ENCODE results near the gene FANCL.
"Not testable (repeated sequence)": the region's sequence is repeated elsewhere in the genome, so short reads cannot be mapped to it uniquely, and the experiment has no call there.

FANCL gene

DNA sequence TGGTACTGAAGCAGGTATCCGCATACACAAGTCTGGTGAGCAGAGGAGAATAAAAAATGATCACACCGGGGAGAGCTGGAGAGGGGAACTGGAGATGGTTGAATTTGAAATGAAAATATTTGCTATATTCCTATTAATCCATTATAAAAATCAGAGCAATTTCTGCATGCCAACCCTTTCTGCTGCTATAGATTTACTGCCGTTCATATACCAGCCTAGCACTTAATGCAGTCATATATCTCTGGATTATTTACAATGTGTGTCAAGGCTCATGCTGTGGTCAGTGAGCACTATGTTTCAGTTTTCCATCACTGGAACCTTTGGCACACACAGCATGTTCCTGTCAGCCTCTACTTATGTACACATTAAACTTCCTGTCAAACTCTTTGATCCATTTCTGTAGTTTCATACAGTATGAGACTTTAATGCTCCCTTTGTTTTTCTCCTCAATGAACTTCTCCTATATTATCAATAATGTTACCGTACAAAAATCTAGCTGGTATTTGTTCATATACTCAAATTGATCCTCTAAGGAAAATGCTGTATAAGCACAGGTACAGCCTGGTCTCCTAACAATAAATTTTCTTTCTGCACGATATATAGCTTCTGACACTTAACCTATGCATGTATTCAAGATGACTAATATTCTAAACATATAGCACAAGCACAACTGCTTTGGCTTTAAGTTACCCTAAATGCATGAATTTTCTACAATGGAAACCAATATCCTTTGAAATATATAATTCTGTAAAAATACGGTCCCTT, 36.7 kb downstream of the FANCL start:
- DNase-seq: no peak

DNA sequence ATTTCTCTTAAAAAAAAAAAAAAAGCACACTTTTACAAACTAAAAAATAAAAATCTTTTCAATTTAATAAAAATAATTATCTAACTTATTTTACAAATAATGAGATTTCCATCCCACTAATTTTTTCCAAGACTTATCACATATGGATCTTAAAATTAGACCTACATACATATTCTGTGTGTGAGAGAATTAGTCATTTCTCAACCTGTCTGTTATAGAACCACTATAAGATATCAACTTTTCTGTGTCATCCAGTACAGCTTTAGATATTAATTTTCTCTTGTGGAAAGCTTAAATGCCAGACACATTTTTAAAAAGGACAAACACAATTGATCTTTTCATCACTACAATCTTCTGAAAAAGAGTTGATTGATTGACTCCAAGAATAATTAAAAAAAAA, 38.1 kb downstream of the FANCL start:
- no peak for DNase-seq

DNA sequence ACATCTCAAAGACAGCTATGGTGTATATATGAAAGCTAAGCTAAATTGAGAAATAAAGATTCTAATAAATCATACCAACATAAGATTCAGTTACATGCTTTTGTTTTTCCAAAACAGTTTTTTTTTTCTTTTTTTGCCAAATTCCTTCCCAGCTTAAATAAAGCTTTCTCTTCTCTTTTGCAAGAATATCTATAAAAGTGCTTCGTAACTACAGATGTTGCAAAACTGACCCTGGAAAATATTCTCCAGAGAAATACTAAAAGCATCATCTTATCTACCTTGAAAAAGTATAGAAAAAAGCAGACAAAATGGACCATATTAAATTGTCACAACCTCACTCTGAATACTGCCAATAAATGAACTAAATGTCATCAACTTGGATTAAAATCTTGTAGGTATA, 38.7 kb downstream of the FANCL start:
- no peak for DNase-seq

DNA sequence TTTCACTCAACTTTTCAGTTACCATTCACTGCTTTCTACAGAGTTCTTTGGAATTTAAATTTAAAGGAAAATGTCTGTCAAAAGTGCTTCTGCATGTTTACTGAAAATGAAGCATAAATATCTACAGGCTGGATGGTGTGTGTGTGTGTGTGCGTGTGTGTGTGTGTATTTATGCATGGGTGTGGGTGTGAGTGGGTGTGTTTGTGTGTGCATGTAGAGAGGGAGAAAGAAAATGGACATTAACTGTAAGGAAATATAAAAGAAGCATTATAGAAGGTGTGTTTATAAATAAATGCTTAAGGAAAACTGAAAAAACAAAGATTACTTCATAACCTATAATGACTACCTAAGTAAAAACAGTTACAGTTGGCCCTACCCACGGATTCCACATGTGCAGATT, 43.2 kb downstream of the FANCL start:
- DNase-seq: no peak

DNA sequence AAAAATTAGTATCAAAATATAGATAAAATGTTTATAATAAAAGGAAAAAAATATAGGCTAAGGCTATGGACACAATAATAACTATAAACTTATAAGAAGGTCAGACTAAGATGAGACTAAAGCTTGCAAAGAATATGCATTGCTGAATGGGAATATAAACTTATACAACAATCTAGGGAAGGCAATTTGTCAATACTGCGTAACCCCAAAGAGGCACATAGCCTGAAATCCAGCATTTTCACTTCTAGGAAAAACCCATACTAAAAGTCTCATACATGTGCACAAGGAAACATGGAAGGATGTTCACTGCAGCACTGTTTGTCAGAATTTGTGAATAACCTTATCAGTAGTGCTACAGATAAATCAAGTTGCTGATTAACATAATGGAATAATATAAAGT, 45.5 kb downstream of the FANCL start:
- no peak for DNase-seq

DNA sequence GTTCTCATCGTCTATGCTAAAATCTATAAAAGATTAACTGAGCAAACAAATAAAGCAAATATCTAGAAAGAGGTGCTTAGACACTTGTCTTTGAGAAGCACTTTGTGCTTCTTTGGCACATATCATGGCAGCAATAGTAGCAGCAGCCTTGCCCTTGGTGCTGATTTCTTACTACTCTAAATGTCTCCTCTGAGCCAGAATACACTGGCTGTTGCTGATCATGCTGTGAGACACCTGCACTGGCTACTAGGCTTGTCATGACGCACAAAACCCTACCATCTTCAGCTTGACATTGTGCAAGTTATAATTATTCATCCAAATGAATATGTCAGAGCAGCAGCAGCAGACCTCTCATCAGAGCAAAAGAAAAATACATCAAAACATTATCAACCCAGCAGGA, 46.7 kb downstream of the FANCL start:
- DNase-seq: no peak

DNA sequence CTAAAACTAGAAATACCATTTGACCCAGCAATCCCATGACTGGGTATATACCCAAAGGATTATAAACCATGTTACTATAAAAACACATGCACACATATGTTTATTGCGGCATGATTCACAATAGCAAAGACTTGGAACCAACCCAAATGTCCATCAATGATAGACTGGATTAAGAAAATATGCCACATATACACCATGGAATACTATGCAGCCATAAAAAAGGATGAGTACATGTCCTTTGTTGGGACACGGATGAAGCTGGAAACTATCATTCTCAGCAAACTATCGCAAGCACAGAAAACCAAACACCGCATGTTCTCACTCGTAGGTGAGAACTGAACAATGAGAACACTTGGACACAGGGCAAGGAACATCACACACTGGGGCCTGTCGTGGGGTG, 54.1 kb downstream of the FANCL start:
- DNase-seq: not testable (repeated sequence)

DNA sequence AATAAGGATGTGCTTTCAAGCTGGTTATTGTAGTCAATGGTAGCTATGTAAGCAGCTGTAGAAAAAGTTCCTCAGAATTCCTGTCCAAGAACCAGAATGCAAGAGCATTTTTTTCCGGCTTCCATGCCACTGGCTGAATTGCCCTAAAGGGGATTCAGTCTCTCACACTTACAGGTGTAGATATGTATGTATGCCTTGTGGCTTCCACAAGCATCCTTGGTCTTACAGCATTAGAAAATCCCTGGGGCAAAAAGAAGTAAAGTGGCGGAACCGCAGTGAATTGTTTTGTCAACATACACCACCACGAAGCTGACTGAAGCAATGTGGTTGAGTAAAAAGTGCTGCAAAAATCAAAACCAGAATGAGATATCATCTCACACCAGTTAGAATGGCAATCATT, 54.6 kb downstream of the FANCL start:
- DNase-seq: no peak

DNA sequence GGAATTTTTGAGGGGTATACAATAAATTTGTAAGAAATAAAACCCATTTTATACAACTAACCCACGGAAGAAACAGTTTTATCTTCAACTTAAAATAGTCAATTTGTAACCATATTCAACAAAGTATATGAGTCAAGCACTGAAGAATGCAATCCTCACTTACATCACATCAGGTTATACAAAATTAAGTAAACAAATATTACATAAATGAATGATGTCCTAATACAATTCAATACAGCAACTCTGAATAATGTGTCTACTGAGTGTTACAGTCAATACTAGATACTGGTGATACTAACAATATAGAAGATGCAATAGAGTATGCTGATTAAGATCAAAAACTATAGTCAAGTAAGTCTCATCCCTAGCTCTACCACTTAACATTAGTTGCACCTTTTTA, 58.6 kb downstream of the FANCL start:
- DNase-seq: no peak

DNA sequence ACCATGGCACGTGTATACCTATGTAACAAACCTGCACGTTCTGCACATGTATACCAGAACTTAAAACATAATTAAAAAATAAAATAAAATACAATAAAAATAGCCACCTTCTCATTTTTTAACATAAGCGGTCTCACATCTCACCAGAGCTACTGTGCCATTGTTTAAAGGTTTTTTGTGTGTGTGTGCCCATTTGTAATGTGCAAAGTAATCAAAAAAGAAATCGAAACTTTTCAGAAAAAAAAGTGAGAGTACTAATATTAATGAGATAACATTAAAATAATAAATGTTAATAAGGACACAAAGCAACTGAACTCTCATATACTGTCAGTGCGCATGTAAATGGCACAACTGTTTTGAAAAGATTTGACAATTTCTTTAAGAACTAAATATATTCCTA, 60.5 kb downstream of the FANCL start:
- no peak for DNase-seq

DNA sequence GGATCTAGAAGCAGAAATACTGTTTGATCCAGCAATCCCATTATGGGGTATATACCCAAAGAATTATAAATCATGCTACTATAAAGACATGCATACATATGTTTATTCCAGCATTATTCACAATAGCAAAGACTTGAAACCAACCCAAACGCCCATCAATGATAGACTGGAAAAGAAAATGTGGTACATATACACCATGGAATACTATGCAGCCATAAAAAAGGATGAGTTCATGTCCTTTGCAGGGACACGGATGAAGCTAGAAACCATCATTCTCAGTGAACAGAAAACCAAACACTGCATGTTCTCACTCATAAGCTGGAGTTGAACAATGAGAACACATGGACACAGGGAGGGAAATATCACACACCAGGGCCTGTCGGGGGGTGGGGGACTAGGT, 61.0 kb downstream of the FANCL start:
- not testable (repeated sequence) for DNase-seq

DNA sequence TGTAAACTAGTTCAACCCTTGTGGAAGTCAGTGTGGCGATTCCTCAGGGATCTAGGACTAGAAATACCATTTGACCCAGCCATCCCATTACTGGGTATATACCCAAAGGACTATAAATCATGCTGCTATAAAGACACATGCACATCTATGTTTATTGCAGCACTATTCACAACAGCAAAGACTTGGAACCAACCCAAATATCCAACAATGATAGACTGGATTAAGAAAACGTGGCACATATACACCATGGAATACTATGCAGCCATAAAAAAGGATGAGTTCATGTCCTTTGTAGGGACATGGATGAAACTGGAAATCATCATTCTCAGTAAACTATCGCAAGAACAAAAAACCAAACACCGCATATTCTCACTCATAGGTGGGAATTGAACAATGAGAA, 63.9 kb downstream of the FANCL start:
- not testable (repeated sequence) for DNase-seq

DNA sequence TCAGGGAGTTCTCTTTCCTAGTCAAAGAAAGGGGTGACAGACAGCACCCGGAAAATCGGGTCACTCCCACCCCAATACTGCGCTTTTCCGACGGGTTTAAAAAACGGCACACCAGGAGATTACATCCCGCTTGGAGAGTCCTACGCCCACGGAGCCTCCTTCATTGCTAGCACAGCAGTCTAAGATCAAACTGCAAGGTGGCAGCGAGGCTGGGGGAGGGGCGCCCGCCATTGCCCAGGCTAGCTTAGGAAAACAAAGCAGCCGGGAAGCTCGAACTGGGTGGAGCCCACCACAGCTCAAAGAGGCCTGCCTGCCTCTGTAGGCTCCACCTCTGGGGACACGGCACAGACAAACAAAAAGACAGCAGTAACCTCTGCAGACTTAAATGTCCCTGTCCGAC, 69.3 kb downstream of the FANCL start:
- DNase-seq: not testable (repeated sequence)

DNA sequence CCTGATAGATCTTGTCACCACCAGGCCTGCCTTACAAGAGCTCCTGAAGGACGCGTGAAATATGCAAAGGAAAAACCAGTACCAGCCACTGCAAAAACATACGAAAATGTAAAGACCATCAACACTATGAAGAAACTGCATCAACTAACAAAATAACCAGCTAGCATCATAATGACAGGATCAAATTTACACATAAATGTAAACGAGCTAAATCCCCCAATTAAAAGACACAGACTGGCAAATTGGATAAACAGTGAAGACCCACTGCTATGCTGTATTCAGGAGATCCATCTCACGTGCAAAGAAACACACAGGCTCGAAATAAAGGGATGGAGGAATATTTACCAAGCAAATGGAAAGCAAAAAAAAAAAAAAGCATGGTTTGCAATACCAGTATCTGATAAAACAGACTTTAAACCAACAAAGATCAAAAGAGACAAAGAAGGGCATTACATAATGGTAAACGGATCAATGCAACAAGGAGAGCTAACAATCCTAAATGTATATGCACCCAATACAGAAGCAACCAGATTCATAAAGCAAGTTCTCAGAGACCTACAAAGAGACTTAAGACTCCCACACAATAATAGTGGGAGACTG, 70.7 kb downstream of the FANCL start:
- not testable (repeated sequence) for DNase-seq

DNA sequence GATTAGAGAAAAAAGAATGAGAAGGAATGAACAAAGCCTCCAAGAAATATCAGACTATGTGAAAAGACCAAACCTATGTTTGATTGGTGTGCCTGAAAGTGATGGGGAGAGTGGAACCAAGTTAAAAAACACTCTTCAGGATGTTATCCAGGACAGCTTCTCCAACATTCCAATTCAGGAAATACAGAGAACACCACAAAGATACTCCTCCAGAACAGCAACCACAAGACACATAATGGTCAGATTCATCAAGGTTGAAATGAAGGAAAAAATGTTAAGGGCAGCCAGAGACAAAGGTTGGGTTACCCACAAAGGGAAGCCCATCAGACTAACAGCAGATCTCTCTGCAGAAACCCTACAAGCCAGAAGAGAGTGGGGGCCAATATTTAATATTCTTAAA, 71.3 kb downstream of the FANCL start:
- DNase-seq: not testable (repeated sequence)

DNA sequence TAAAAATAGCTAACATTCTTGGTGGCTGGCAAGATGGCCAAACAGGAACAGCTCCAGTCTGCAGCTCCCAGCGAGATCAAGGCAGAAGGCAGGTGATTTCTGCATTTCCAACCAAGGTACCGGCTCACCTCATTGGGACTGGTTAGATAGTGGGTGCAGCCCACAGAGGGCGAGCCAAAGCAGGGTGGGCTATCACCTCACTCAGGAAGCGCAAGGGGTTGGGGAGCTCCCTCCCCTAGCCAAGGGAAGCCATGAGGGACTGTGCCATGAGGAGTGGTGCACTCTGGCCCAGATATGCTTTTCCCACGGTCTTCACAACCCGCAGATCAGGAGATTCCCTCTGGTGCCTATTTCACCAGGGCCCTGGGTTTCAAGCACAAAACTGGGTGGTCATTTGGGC, 73.0 kb downstream of the FANCL start:
- not testable (repeated sequence) for DNase-seq

DNA sequence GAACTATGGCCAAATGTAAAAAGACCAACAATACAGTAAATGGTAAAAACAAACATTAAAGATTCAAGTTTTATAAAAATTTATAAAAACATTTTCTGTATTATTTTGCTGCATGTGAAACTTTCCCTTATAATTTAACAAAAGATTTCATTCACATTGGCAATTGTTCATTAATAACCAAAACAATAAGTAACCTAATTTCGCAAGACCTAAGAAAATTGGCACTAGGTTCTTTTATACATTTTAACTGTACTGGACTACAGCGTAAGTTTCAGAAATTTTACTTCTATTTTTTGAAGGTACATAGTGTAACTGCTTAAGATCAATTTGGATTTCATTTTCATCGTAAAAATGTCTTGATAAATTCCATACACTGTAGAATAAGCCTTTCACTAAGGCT, 77.2 kb downstream of the FANCL start:
- DNase-seq: no peak

DNA sequence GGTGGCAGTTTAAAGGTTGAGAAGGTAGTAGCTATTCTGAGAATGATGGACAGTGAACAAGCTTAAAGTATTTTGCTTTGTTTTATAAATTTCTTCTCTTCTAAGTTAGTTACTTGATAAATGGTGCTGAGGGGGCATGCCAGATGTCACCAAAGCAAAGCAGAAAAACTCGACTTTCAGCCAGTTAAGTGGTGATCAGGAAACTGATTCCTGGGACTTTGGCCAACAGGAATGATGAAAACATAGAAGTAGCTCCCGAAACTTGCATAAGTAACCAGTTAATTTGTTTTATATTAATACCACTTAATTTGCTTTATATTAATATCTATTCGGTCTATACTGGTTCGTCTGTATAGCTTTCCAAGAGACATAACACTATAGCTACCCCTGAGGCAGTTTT, 82.6 kb downstream of the FANCL start:
- no peak for DNase-seq

DNA sequence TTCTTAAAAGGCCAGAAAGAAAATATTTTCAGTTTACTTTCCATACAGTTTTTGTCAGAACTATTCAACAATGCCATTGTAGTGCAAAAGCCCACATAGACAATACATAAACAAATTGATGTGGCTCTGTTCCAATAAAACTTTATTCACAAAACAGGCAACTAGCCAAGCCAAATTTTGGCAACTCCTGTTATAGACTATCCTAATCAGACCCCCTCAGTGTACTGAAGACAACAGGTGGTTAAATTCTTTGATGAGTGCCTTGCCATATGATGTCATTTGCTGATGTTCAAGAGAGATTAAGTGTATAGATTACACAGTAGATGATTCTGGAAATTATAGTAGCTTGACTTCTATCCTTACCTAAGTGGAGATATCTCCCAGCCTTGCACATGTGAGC, 83.4 kb downstream of the FANCL start:
- DNase-seq: no peak

DNA sequence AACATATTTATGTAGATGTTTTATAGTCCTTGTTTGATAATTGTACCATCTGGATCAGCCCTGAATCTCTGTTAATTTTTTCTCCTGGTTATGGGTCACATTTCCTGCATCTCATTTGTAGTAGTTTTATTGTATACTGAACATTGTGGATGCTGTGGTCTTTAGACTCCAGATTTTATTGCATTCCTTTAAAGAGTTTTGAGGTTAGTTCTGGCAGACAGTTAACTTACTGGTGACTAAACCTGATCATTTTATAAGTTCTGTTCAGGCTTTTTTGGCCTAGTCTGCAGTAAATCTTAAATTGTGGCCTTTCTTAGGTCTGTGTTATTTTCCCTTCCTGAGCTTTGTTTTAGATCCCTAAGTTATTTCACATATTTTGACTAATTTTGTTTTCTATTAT, 84.3 kb downstream of the FANCL start:
- no peak for DNase-seq

DNA sequence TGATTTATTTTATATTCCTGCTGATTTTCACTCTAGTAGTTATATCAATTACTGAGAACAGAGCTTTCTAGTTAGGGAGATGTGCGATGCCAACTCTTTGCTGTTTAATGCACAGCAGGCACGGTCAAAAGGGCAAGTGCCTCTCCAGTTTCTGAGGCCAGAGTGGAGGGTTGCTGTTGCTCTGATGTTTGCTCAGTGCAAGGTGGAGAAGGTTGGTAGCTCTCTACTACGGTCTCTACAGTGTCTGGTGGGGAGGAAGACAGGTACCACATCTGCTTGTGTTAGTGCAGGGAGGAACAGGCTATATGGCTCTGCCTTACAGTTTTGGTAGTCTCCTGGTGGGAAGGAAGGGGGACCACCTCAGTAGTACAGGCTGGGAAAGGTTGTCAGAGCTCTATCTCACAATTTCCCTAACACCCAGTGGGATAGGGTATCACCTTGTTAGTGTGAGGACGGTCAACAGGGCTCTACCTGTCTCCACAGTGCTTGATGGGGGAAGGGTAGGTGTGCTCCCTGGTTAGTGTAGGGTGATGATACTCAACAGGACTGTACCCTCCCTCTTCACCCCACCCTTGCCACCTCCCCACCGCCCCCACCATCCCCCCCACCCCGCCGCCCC, 85.9 kb downstream of the FANCL start:
- no peak for DNase-seq

DNA sequence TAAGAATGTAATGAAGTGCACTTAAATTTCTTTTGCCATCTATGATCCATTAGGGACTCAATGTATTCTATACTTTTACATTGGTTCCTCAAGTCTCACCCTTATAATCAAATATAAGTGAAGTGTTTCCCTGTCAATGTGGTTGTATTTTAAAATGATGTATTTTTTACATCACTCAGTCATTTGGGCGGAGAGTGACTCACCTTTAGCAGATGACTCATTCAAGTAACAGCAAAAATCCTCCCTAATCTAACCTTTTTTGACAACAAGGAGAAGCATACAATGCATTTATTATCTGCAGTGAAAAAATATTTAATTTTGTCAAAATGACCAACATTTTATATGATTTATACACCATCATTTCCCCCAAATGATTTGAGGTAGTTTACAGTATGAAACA, 94.4 kb downstream of the FANCL start:
- DNase-seq: no peak

DNA sequence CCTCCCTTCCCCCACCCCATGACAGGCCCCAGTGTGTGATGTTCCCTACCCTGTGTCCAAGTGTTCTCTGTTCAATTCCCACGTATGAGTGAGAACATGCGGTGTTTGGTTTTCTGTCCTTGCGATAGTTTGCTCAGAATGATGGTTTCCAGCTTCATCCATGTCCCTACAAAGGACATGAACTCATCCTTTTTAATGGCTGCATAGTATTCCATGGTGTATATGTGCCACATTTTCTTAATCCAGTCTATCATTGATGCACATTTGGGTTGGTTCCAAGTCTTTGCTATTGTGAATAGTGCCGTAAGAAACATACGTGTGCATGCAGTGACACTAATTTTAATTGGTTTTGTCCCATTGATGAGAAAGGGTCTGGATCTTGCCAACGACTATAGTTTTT, 95.4 kb downstream of the FANCL start:
- DNase-seq: not testable (repeated sequence)

DNA sequence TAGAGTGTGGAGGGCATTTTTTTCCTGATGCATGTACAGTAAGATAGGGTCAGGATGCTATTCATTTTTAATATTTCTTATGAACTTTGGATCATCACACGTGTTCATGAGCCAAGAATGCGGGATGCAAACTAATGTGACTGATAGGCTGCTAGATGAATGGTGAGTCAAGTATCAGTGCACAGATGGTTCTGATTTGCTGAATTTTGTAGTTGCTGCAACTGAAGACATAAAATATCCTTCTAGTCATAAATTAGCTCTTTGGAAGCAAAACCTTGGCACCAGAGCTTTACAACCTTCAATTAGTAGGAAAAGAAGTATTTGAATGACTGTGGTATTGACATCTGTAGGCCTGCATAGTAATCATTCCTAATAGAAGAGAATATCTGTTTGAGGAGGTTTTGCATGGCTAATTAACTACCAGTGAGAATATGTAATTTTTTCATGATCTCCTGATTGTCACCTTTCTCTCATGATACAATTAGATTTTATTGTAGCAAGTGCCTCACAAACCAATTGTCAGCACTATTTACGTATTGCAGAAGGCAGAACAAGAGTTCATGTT, 100.5 kb downstream of the FANCL start:
- DNase-seq: no peak
